Activated CD8-positive, alpha-beta memory T cell treated with anti-CD3 and anti-CD28 coated beads for 36 hours (primary cell): ENCODE measurements around the gene TSPAN14. TPM values are rescaled to one million over a fixed set of nuclear protein-coding genes. Genes with fewer than 3 reads are reported as not detected.

Source experiments
- CTCF ChIA-PET: fragments of 350-600 bp; sonication (Branson Sonifier 250); formaldehyde crosslinking; loops from one replicate; lab custom pipeline; 2021; ENCODE audit warnings: antibody characterized with exemption; lab: Charles Lee
- POLR2A ChIA-PET: fragments of 350-600 bp; sonication (Branson Sonifier 250); formaldehyde crosslinking; loops from one replicate; lab custom pipeline; 2021; ENCODE audit warnings: antibody characterized with exemption; lab: Charles Lee
- total RNA-seq, 2 experiments: library from RNA; stranded (reverse); gene quantifications; one replicate each; pipeline ENCODE4 v1.2.3, GENCODE V29; 2021

The TSPAN14 gene
- total RNA-seq, 2 experiments from 2014 or later, result 43.7 to 45.1 TPM

DNA sequence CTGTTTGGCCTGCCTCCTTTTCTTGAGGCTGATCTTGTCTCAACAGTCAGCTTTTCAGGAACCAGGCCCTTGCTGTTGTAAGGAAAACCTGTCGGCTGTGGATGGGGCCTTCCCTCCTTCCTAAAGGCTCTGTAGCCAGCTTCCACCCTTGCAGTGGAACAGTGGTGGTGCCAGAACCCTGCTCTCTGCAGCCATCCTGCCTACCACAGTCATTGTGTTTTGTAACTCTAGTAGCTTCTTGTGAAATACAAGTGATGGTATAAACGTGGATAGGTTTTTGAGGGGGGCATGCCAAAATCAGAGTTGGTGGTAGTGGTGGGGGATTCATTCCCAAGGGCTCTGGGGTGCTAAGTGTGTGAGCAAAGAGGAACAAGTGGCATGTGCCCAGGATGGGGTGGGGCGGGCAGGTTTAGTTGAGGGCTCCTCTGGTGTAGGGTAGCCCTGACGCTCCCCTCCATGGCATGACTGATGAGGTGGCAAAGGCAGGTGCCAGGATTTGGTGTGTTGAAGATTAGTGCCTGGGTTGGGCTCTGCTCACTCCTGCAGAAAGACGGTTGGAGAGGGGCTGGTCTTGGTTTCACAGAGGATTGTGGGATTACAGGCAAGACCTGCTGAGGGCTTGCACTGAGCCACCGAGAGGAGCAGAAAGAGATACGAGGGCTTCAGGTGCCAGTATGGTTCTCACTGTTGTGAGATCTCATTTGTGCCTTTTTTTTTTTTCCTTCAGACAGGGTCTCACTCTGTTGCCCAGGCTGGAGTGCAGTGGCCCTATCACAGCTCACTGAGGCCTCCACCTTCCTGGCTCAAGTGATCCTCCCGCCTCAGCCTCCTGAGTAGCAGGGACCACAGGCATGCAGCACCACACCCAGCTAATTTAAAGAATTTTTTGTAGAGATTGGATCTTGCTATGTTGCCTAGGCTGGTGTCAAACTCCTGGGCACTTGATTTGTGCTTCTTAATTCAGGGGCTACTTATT is 7.4 kb downstream of the TSPAN14 start:
- ChIA-PET POLR2A (interaction anchor here (0.6 to 1.0 kb wide), 3 partner anchors 11 to 32 kb away, joined by 3 read pairs; no protein-coding TSS in a partner anchor), CTCF (interaction anchor here (1.1 to 3.8 kb wide), 5 partner anchors 17 to 43 kb away, joined by 3 to 33 read pairs (median 13); no protein-coding TSS in a partner anchor)

DNA sequence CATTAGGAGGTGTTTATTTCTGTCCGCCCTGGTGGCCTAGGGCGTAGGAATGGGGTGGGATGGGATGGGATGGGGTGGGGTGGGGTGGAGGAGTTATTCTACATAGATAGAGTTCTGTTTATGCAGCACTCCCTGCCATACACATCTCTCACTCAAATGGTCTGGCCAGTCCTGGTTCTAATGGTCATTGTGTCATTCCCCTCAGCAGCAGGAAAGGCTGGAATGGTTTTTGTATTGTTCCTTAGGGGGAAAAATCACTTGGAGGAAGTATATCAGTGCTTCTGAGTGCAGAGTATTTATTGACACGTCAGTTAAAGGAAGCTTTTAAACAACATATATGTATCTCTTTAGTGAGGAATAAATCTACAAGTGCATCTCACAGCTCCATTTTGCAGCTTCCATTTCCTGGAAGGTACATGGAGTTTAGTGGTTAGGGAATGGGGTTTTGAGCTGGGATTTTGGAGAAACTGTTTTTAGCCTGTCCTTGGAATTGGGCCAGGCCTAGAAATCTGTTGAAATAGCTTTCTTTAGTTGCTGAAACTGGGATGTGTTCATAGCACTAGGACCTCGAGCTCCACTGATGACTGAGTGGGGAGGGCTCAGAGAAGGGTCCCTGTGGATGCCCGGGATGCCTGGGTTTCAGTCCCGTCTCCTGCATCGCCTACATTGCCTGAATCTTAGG is 8.3 kb downstream of the TSPAN14 start:
- ChIA-PET CTCF (interaction anchor here (1.4 to 2.7 kb wide), 3 partner anchors 37 to 84 kb away, joined by 3 to 20 read pairs (median 11); no protein-coding TSS in a partner anchor), POLR2A (interaction anchor here (0.8 kb wide), 1 partner anchor 9 kb away, joined by 3 read pairs; no protein-coding TSS in a partner anchor)

DNA sequence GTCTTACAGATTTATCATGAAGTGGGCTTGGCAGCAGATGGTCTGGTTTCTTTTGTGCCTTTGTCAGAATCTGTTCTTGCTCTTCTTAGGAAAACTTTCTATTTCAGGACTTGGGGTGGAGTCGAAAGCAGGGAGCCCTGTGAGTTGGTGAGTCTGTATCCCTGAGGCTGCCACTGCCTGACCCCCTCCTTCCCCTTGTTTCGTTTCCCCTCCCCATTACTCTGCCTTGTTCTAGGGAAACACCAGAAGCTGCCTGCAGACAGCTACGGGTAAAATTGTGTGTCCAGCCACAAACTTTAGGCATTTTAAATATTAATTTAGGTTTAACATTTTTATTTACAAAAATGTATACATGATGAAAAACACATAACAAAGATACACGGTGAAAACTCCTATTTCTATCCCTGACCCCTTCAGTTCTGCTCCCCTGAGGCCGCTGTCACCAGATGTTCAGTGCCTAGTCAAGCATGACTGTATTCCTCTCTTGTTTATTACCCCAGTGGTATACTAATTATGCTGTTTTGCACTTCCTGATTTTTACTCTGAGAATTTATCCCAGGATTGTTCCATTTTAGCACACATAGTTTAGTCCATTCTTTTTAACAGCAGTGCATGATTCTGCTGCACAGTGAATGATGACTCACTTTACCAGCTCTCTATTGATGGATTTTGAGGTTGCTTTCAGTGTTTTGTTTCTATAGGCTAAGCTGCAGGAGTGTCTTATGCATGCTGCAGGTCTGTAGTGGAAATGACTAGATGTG is 9.1 kb downstream of the TSPAN14 start:
- ChIA-PET POLR2A (interaction anchor here (0.8 to 1.0 kb wide), 2 partner anchors 9 kb away, joined by 3 read pairs; no protein-coding TSS in a partner anchor), CTCF (interaction anchor here (1.1 to 2.7 kb wide), 5 partner anchors 9 to 85 kb away, joined by 3 to 20 read pairs (median 4); no protein-coding TSS in a partner anchor)

DNA sequence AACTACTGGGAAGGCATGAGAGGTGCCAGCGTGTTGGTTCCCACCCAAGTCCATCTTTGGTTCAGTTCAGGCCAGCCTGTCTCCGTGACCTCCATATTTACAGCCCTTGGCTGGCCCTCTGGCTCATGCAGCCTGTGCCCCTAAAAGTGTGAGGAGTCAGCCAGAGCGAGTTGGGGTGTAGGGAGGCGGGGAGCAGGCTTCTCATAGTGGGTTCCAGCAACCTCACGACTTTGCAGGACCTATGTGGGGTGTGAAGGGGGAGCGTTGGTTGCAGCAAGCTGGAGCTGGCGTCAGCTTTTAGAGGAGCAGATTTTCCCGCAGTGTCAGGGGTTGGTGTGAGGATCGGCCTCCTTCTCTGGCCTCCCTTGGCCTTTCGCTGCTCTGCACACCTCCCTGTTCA is 9.8 kb downstream of the TSPAN14 start:
- ChIA-PET CTCF (interaction anchor here (1.1 to 2.7 kb wide), 4 partner anchors 8 to 41 kb away, joined by 4 to 20 read pairs (median 8); no protein-coding TSS in a partner anchor), POLR2A (interaction anchor here (1.0 kb wide), 1 partner anchor 9 kb away, joined by 3 read pairs; no protein-coding TSS in a partner anchor)

DNA sequence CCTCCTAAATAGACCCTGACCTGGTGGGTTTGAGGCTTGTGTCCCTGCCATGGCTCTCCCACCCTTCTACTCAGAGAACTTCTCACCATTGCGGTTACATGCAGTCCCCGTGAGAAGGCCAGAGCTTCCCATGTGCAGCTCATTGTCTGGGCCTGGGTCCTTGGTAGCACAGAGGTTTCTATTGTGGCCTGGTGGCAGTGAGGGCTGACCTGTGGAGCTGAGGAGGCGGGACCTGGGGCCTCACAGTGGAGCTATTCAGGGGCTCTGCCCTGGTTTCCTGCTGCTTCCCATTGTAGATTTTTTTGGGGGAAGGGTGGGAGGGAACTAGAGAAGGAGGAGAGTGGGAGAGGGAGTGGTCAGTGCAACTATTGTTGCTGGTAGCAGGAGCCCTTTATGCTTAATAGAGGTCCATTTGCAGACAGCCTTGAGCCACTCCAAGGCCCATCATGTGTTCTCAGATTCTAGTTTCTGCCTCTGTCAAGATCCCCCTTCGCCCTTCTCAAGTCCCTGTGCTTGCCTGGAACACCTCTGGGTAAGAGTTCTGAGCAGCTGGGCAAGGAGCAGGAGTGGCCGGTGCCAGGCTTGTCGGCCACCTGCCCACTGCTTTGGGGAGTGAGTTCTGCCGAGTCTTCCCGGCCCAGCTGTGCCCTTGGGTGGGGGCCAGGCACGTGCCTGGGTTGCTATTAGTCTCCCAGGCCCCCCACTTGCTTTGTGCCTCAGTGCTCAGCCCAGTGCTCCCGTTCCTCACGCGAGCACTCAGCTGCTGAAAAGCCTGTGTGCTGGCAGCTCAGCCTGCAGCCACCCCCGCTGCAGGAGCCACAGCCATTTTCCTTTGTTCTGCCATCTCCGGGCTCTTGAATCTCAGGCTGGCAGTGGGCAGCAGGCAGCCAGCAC is 10.7 kb downstream of the TSPAN14 start:
- POLR2A ChIA-PET, result interaction anchor here (0.5 to 1.0 kb wide), 2 partner anchors 8 to 9 kb away, joined by 3 read pairs; no protein-coding TSS in a partner anchor
- CTCF ChIA-PET, result interaction anchor here (0.8 to 2.7 kb wide), 4 partner anchors 12 to 40 kb away, joined by 3 to 20 read pairs (median 8); no protein-coding TSS in a partner anchor

DNA sequence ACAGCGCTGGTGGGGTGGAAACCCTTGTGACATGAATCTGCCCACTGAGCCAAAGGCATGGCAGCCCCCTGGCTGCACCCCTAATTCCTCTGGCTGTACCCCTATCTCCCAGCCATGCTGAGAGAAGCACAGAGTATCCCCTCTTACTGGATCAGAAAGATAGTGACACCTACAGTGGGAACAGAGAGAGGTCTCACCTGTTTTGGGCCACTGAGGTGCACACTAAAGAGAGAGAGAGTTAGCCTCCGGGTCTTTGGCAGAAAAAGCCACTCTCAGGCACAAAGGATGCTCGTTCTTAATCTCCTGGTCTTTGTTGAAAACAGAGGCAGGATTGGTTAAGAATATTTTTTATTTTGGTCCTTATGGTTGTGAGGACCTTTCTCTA is 11.3 kb downstream of the TSPAN14 start:
- ChIA-PET POLR2A (no interaction called here), CTCF (interaction anchor here (0.8 to 1.2 kb wide), 3 partner anchors 22 to 40 kb away, joined by 3 to 11 read pairs (median 3); no protein-coding TSS in a partner anchor)

DNA sequence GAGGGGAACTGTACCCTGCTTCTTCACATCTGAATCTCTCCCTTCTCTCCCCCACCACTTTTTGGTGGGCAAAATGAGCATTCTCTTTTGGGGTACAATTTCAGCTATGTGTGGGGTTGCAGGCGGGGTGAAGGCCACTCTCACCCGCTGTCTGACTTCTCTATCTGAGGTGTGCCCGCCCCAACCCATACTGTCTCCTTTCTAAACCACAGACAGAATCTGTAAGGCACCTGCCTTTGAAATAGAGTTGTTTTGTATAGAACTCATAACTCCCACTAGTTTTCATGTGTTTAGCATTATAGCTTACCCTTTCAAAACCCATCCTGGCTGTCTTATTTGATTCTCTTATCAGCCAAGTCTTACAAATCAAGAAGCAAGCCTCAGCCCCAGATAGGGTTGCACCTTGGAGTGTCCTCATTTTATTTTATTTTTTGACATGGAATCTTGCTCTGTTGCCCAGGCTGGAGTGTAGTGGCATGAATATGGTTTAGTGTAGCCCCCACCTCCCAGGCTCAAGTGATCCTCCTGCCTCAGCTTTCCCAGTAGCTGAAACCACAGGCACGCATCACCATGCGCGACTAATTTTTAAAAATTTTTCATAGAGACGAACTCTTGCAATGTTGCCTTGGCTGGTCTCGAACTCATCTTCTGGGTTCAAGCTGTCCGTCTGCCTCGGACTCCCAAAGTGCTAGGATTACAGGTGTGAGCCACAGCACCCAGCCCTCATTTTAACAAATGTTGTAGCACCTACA is 11.9 kb downstream of the TSPAN14 start:
- CTCF ChIA-PET, result interaction anchor here (0.8 to 6.5 kb wide), 7 partner anchors 9 to 40 kb away, joined by 3 to 36 read pairs (median 5); no protein-coding TSS in a partner anchor

DNA sequence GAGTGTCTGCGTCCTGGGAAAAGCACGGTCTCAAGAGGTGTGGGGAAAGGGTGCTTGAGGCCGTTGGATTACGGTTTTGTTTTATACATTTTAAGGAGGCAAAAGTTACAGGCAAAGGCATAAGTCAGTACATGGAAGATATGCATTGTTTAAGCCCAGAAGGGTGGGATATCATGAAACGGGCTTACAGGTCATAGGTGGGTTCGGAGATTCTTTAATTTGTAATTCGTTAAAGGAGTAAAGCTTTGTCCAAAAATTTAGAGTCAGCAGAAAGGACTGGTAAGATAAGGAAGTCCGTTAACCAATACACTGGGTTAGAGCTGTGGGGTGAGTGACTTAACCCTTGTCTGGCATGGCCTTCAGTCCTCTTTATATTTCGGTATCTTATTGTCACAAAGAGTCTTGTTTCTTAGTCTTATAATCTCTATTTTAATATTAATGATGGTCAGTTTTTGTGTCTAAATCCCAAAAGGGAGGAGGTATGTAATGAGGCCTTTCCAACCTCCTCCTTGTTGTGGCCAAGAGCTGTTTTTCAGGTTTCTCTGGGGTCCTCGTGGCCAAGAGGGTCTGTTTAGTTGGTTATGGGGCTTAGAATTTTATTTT is 12.7 kb downstream of the TSPAN14 start:
- CTCF ChIA-PET, result interaction anchor here (1.1 to 6.5 kb wide), 5 partner anchors 10 to 39 kb away, joined by 3 to 36 read pairs (median 6); no protein-coding TSS in a partner anchor
- POLR2A ChIA-PET, result no interaction called here

More for the DNA sequence above, 11.9 kb downstream of the TSPAN14 start:
- POLR2A ChIA-PET, result no interaction called here

DNA sequence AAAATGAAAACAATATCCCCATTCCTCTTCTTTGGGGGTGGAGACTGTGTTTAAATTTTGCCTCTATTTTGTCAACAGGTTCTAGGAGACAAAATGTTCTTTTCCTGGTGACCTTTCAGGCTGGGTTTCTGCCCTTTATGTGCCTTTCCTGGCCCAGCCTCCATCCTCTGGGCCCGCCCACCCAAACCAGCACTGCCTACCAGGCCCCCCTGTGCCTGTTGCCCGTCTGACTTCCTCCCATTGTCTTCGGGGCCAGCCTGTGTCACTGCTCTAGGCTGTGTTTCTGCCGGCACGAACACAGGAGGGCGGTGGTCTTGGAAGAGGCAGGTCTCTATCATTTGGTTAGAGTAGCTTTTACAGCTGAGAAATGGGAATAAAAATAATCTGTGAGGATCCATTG is 13.9 kb downstream of the TSPAN14 start:
- ChIA-PET POLR2A (no interaction called here), CTCF (interaction anchor here (2.6 to 6.5 kb wide), 3 partner anchors 11 to 38 kb away, joined by 6 to 36 read pairs (median 18); no protein-coding TSS in a partner anchor)

DNA sequence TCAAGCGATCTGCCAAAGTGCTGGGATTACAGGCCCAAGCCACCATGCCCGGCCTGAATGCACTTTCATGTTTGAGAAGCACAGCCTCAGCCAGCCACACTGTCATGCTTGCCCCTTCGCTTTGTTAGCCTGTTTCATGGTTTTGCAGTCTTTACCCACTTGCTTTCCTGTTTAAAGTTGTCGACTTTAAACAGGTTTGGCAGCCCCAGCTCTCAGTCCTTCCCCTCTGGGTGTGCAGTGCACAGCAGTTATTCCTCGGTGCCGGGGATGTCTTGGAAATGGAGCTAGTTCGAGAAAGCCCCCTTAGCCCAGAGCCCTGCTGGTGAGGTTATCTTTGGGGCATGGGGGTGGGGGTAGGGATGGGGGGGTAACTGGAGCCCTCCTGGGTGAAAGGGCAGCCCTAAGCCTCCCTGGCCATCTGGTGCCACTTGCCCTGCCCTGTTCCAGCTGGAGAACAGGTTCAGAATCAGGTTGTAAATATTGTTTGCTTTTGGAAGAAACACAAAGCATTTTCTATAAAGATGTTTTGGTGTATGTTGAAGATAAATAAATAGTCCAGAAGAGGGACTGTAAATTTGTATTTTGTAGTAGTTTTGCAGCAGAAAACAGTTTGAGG is 14.8 kb downstream of the TSPAN14 start:
- CTCF ChIA-PET, result interaction anchor here (2.6 to 6.5 kb wide), 4 partner anchors 12 to 37 kb away, joined by 6 to 36 read pairs (median 20); no protein-coding TSS in a partner anchor
- POLR2A ChIA-PET, result no interaction called here

DNA sequence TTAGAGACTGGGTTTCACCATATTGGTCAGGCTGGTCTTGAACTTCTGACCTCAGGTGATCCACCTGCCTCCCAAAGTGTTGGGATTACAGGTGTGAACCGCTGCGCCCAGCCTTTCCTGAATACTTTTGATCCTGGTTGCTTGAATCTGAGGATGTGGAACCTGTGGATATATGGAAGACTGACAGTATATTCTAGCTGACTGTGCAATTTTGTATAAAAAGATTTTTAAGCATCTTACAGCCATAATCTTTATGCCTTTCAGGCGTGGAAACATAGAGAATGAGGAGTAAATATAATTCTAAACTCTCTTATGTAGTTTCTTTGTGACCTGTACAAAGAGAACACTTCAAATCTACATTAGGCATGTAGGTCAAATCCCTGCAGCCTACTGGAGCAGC is 16.2 kb downstream of the TSPAN14 start:
- ChIA-PET CTCF (interaction anchor here (1.3 to 6.5 kb wide), 4 partner anchors 13 to 35 kb away, joined by 3 to 36 read pairs (median 22); no protein-coding TSS in a partner anchor), POLR2A (no interaction called here)

DNA sequence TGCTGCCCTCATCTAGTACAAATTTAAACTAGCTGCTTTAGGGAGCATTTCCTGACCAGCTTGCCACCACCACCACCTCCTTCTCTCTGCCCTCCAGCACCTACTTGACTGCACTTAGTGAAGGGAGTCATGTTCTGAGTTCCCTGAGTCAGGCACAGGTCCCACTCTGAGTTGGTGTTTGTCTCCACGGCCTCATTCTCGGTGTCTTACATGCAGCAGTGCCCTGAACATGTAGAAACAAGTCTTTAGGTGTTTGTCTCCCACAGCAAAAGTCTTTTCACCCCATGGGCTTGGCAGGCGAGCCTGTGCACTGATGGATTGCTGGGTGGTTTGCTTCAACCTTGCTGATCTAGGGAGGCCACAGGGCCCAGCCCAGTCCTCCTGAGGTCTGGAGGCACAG is 16.9 kb downstream of the TSPAN14 start:
- ChIA-PET CTCF (interaction anchor here (1.2 to 6.5 kb wide), 4 partner anchors 14 to 34 kb away, joined by 4 to 36 read pairs (median 22); no protein-coding TSS in a partner anchor), POLR2A (interaction anchor here (1.0 to 1.2 kb wide), 3 partner anchors 12 to 28 kb away, joined by 3 to 7 read pairs (median 3); no protein-coding TSS in a partner anchor)

DNA sequence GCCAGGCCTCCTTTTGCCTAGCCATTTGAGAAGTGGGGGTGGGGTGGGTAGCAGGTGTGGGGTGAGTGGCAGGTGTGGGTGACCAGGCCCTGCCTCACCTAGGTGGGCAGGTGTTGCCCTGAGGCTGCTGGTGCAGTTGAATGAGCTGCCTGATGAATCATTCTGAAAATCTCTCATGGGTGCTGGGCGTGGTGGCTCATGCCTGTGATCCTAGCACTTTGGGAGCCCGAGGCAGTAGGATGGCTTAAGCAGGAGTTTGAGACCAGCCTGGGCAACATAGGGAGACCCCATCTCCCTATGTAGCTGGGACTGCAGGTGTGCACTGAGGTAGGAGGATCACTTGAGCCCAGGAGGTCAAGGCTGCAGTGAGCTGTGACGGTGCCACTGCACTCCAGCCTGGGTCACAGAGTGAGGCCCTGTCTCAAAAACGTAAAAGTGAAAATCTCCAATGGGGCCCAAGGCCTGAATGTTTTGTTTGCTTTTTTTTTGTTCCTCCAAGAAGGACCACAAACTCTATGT is 17.7 kb downstream of the TSPAN14 start:
- CTCF ChIA-PET, result interaction anchor here (1.1 to 6.5 kb wide), 5 partner anchors 8 to 33 kb away, joined by 4 to 36 read pairs (median 20); no protein-coding TSS in a partner anchor

DNA sequence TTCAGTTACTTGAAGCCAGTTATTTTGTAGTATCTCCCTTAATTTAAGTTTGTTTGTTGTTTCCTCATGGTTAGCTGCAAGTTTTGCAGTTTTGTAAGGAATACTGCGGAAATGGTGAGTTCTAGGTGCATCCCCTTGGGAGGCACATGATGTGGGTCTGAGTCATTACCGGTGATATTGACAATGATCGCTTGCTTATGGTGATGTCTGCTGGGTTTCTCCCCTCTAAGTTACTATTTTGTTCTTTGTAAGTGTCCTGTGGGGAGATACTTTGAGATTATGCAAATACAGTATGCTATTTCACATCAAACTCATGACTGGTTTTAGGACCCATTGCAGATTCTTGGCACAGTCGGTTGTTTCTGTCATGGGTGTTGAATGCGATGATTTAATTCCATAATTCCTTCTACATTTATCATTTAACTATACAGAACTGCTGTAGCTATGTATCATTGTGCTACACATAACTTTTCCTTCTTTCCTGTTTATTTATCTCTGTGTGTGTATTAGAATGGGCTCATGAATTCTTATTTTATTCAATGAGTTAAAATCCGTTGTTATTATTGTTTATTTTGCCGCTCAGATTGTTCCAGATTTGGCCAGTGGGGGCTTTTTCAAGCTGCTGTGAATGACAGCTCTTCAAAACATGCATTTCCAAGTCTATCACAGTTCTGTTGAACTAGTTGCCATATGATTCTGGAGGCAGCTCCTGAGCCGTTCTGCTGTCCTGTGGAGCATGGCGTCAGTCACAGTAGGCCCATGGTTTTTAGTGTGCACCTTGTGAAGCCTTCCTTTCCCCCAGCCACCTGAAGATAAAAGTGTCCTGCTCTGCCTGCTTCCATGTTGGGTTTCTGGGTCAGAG is 18.4 kb downstream of the TSPAN14 start:
- CTCF ChIA-PET, result interaction anchor here (1.1 to 6.5 kb wide), 5 partner anchors 9 to 33 kb away, joined by 4 to 36 read pairs (median 20); no protein-coding TSS in a partner anchor
- POLR2A ChIA-PET, result interaction anchor here (0.6 to 1.5 kb wide), 8 partner anchors 9 to 90 kb away, joined by 3 to 7 read pairs (median 3); no protein-coding TSS in a partner anchor

More for the DNA sequence above, 17.7 kb downstream of the TSPAN14 start:
- POLR2A ChIA-PET, result interaction anchor here (0.6 to 1.5 kb wide), 8 partner anchors 8 to 89 kb away, joined by 3 to 7 read pairs (median 3); no protein-coding TSS in a partner anchor
